Cardiac atrium fibroblast (primary cell): Measurements from ENCODE around the gene ZYG11A. TPM values are rescaled to one million over a fixed set of nuclear protein-coding genes. Genes with fewer than 3 reads are reported as not detected.

ENCODE experiments used
- total RNA-seq: library from RNA; depleted of rRNA; stranded (reverse); fragments of >200 nt; gene quantifications from 2 replicates; pipeline ENCODE4 v1.2.3, GENCODE V29; 2015

The ZYG11A gene
- under 0.01 TPM in 1 of 2 replicates, not detected in the other for total RNA-seq

DNA sequence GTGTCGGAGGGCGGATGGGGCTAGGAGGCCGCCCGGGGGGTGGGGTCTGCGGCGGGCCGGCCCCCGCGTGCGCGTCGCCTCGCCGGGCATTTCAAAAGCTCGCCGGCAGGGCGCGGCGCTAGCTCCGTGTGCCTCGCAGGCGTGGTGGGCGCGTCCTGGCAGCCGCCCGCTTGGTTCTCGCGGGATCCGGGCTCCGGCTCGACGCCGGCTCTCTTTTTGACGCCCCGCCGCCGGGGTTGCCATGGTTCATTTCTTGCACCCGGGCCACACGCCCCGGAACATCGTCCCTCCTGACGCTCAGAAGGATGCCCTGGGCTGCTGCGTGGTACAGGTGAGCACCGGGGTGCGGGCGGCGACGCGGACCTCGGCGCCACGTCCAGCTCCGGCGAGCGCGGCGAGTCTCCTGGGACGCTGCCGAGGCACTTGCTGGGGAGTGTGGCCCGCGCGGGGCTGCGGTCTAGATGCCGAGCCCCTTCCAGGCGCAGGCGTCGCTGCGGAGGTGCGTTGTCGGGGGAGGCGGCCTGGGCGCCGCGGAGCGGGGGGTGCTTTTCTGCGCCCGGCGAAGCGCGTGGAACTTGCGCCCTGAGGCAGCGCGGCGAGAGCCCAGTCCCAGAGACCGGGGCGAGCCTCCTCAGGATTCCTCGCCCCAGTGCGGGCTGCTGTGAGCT, at the start of gene ZYG11A:
TSS of gene ZYG11A (plus strand) at position 118 of the 668 bp plus-strand sequence. CDS start at position 242, 124 bp downstream.

DNA sequence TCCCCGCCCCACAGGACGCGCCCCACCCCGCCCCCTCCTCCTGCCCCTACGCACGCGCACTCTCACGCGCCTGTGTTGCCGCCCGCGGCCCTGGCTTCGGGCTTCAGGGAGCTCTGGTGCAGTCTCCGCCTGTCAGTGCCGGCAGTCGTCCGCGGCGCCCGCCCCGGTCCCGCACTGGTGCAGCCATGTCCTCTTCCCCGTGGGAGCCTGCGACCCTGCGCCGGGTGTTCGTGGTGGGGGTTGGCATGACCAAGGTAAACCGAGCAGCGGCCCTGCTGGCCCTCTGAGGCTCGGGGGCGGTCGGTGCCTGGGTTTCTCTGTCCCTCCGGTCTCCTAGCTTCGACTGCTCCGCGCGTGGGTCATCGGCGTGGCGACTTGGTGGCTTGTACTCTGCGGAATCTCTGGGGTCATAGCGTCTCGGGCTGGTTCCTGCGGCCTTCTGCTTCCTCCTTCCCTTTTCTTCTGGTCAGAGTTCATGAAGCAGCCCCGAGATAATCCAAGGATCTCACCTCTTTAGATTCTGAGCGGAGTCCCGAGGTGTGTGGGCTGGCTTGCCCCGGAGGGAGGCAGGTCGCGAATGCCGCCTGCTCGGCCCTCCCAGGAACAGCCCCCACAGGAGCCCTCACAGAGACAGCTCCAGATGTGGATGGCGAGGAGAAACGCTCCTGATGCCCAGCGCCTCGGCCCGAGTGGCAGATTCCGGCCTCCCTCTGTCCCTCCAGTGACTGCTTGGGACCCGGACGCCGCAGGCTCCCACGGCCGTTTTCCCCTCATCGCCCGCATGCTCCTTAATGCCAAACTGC, 84.9 kb downstream of the ZYG11A start, which contains the start of gene SCP2:
TSS of gene SCP2 (plus strand) at position 65 of the 803 bp plus-strand sequence. CDS start at position 186, 121 bp downstream.

Other genes with a start within 250 kb of the ZYG11A start
- 15.9 and 22.0 TPM in 2 replicates for gene GPX7, start 240.4 kb upstream of the ZYG11A start, total RNA-seq
- not detected in 2 replicates for gene SHISAL2A, start 209.6 kb upstream of the ZYG11A start, total RNA-seq
- gene COA7, start 144.4 kb upstream of the ZYG11A start, total RNA-seq = 10.7 and 13.9 TPM in 2 replicates
- gene ZYG11B, start 116.3 kb upstream of the ZYG11A start, total RNA-seq = 26.4 and 34.2 TPM in 2 replicates
- 17.0 and 33.8 TPM in 2 replicates for gene ECHDC2, start 79.0 kb downstream of the ZYG11A start, total RNA-seq
- gene SCP2, start 84.5 kb downstream of the ZYG11A start, total RNA-seq = 157 and 179 TPM in 2 replicates
- 12.1 and 18.5 TPM in 2 replicates for gene PODN, start 219.5 kb downstream of the ZYG11A start, total RNA-seq